Ishikawa (cell line): ENCODE results near the gene CACNA1A.

Experiments used
- CEBPB ChIP-seq: IDR thresholded peaks from 2 replicates; pipeline ENCODE4 v1.6.1; 2012
- CREB1 ChIP-seq: IDR thresholded peaks from 2 replicates; pipeline ENCODE4 v1.6.1; 2012; ENCODE audit warnings: low read depth
- EGR1 ChIP-seq: IDR thresholded peaks from 2 replicates; pipeline ENCODE4 v1.6.1; 2012
- EP300 ChIP-seq: IDR thresholded peaks from 2 replicates; pipeline ENCODE4 v1.6.1; 2012; ENCODE audit warnings: borderline replicate concordance
- FOXM1 ChIP-seq: IDR thresholded peaks from 2 replicates; pipeline ENCODE4 v1.6.1; 2012; ENCODE audit warnings: low read depth, borderline replicate concordance
- MAX ChIP-seq: IDR thresholded peaks from 2 replicates; pipeline ENCODE4 v1.6.1; 2012
- NFIC ChIP-seq: IDR thresholded peaks from 2 replicates; pipeline ENCODE4 v1.6.1; 2012
- RAD21 ChIP-seq: IDR thresholded peaks from 2 replicates; pipeline ENCODE4 v1.6.1; 2012; ENCODE audit warnings: low read depth
- REST ChIP-seq: IDR thresholded peaks from 2 replicates; pipeline ENCODE4 v1.6.1; 2012; ENCODE audit warnings: low read depth, mild to moderate bottlenecking
- TAF1 ChIP-seq: IDR thresholded peaks from 2 replicates; pipeline ENCODE4 v1.6.1; 2012; ENCODE audit warnings: low read depth, mild to moderate bottlenecking
- TCF12 ChIP-seq: IDR thresholded peaks from 2 replicates; pipeline ENCODE4 v1.6.1; 2012; ENCODE audit warnings: low read depth
- TEAD4 ChIP-seq: IDR thresholded peaks from 2 replicates; pipeline ENCODE4 v1.6.1; 2012
- YY1 ChIP-seq: IDR thresholded peaks from 2 replicates; pipeline ENCODE4 v1.6.1; 2012; ENCODE audit warnings: low read depth
- ZBTB7A ChIP-seq: IDR thresholded peaks from 2 replicates; pipeline ENCODE4 v1.6.1; 2012; ENCODE audit warnings: low read depth
- TF ChIP-seq, protein P1 (sequence below): IDR thresholded peaks from 2 replicates; pipeline ENCODE4 v1.6.1; 2012

Gene CACNA1A

GRCh38 chr19:13181747-13182388 lies 324.4 kb downstream of the CACNA1A start:
- TF ChIP-seq REST: no peak
- no peak for TF ChIP-seq TAF1
- peak; percentile 26; the same call in 1 of the 2 replicates for TF ChIP-seq NFIC

DNA sequence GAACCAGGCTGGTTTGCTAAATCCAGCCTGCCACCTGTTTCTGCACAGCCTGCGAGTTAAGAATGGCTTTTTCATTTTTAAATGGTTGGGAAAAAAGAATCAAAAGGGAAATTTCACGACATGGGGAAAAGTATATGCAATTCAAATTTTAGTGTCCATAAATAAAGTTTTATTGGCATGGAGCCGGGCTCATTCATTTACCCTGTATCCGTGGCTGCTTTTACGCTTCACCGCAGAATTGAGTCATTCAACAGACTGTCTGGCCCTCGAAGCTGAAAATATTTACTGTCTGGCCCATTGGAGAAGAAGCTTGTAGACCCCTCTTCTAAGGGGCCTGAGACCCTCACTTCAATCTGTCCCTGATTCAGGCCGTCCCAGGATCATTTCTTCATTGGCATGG lies 329.9 kb downstream of the CACNA1A start:
- TF ChIP-seq NFIC: 0 out of 2 replicates have a peak, but pooled peaks have one; percentile 19
- TF ChIP-seq MAX: no peak

GRCh38 chr19:13173139-13173737 lies 333.0 kb downstream of the CACNA1A start:
- TF ChIP-seq, protein P1, sequence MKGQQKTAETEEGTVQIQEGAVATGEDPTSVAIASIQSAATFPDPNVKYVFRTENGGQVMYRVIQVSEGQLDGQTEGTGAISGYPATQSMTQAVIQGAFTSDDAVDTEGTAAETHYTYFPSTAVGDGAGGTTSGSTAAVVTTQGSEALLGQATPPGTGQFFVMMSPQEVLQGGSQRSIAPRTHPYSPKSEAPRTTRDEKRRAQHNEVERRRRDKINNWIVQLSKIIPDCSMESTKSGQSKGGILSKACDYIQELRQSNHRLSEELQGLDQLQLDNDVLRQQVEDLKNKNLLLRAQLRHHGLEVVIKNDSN: no peak
- no peak for TF ChIP-seq TEAD4
- TF ChIP-seq TCF12: no peak
- no peak for TF ChIP-seq CEBPB
- TF ChIP-seq FOXM1: no peak
- no peak for TF ChIP-seq ZBTB7A
- no peak for TF ChIP-seq TAF1
- no peak for TF ChIP-seq RAD21
- no peak for TF ChIP-seq MAX
- TF ChIP-seq EP300: no peak

GRCh38 chr19:13172346-13173138 lies 333.7 kb downstream of the CACNA1A start:
- no peak for TF ChIP-seq YY1
- TF ChIP-seq, protein P1: no peak
- no peak for TF ChIP-seq RAD21
- peak; percentile 92 for TF ChIP-seq NFIC
- no peak for TF ChIP-seq TAF1
- TF ChIP-seq EGR1: no peak
- peak; percentile 71 for TF ChIP-seq TEAD4
- TF ChIP-seq TCF12: no peak
- TF ChIP-seq CREB1: no peak
- TF ChIP-seq REST: no peak
- no peak; the same call in 1 of the 2 replicates for TF ChIP-seq ZBTB7A
- no peak for TF ChIP-seq FOXM1
- TF ChIP-seq MAX: no peak
- TF ChIP-seq CEBPB: no peak
- TF ChIP-seq EP300: peak; percentile 29; the same call in 1 of the 2 replicates

DNA sequence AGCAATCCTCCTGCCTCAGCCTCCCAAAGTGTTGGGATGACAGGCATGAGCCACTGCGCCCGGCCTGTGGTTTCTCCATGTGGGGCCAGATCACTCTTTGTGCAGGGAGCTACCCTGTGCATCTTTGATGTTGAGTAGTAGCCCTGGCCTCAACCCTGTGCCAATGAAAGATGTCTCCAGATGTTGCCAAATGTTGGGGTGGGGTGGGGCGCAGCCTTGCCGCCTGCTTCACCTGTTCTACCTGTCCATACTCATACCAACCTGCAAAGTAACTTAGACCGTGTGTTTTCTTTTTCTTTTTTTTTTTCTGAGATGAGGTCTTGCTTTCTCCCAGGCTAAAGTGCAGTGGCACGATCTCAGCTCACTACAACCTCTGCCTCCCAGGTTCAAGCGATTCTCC lies 335.1 kb downstream of the CACNA1A start:
- TF ChIP-seq NFIC (no peak), TEAD4 (no peak), FOXM1 (no peak), EGR1 (no peak), TAF1 (no peak), YY1 (no peak)

DNA sequence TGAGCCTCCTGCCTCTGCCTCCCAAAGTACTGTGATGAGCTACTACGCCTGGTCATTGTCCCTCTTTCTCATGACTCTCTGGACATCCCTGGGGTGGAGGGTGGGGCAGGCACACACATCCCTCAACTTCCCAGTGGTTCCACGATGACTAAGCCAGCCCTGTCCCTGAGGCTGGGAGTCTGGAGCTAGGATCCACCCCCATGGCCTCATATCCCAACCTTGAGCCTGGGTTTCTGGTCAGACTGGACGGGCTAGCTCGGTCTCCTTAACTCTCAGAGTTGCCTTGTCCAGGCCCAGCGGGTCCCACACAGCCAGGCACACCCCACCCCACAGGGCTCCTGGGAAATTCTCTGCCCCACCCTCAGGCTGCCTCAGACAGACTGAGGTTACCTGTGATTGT lies 336.5 kb downstream of the CACNA1A start:
- peak; percentile 58; the same call in 1 of the 2 replicates for TF ChIP-seq NFIC
- TF ChIP-seq REST: no peak
- no peak for TF ChIP-seq TAF1
- TF ChIP-seq MAX: peak; percentile 53
- TF ChIP-seq YY1: no peak
- TF ChIP-seq EP300: peak; percentile 59; the same call in 1 of the 2 replicates
